HFFc6 (cell line): ENCODE measurements around the gene EMP2. TPM values are rescaled to one million over a fixed set of nuclear protein-coding genes. Genes with fewer than 3 reads are reported as not detected.

Source experiments
- DNase-seq: peaks from one replicate; pipeline ENCODE4 v3.0.0-alpha.2; 2018
- H3K27ac Mint-ChIP-seq: 2 replicates; pipeline ENCODE4 v1.8.0; 2020; ENCODE audit warnings: mild to moderate bottlenecking, mixed read lengths
- H3K27me3 Mint-ChIP-seq: 2 replicates; pipeline ENCODE4 v1.8.0; 2021; ENCODE audit warnings: mild to moderate bottlenecking, moderate library complexity, mixed read lengths; ENCODE audit not compliant: insufficient read depth
- H3K36me3 Mint-ChIP-seq: 2 replicates; pipeline ENCODE4 v1.8.0; 2021; ENCODE audit warnings: low read depth, mixed read lengths
- H3K4me1 Mint-ChIP-seq: 2 replicates; pipeline ENCODE4 v1.8.0; 2020; ENCODE audit warnings: low read depth, mixed read lengths
- H3K4me3 Mint-ChIP-seq: 2 replicates; pipeline ENCODE4 v1.8.0; 2020; ENCODE audit warnings: mild to moderate bottlenecking, moderate library complexity, mixed read lengths
- H3K9me3 Mint-ChIP-seq: 2 replicates; pipeline ENCODE4 v1.8.0; 2020; ENCODE audit warnings: mild to moderate bottlenecking, mixed read lengths
- CTCF ChIP-seq: fragments of 200-600 bp; sonication (generic); IDR thresholded peaks from 2 replicates; pipeline ENCODE4 v1.5.0; 2021; ENCODE audit warnings: antibody characterized with exemption, mild to moderate bottlenecking
- total RNA-seq, 6 experiments: library from RNA; stranded (reverse); fragmentation: NEBNext Ultra II Directional; extraction: Animal tissue kit (Norgen Biotek cat#: 25700); gene quantifications; 2 replicates in 1 of 6; 3 replicates in 5 of 6; pipeline ENCODE4 v1.2.3, GENCODE V29; 2021

The EMP2 gene
- total RNA-seq, 6 experiments from 2014 or later = 14.3 to 35.7 (median 29.7) TPM

DNA sequence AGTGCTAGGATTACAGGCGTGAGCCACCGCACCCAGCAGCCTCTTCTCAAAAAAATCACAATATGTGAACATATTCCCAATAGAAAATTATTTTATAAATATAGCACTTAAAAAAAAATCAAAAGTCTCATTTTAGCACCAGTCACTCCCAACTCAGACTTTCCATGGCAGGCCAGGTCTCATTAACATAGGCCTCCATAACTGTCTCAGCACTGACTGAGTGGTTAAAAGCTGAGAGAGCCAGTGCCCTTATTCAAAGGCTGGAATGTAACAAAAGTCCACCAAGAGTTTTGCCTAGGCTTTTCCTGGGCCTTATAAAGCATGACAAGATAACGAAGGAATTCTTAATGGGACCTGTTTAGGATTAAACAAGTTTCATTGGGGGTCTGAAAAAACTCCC is 79.8 kb downstream of the EMP2 start:
- Mint-ChIP-seq H3K27ac (no peak overlapping the region), H3K36me3 (no peaks in the 10 kb centered on the region), H3K9me3 (peaks cover under 1% of the 10 kb centered on the region; the same call in 1 of the 2 replicates), H3K4me3 (no peak overlapping the region), H3K4me1 (no peaks in the 10 kb centered on the region), H3K27me3 (no peaks in the 10 kb centered on the region)
- TF ChIP-seq CTCF = no peak
- DNase-seq = no peak

DNA sequence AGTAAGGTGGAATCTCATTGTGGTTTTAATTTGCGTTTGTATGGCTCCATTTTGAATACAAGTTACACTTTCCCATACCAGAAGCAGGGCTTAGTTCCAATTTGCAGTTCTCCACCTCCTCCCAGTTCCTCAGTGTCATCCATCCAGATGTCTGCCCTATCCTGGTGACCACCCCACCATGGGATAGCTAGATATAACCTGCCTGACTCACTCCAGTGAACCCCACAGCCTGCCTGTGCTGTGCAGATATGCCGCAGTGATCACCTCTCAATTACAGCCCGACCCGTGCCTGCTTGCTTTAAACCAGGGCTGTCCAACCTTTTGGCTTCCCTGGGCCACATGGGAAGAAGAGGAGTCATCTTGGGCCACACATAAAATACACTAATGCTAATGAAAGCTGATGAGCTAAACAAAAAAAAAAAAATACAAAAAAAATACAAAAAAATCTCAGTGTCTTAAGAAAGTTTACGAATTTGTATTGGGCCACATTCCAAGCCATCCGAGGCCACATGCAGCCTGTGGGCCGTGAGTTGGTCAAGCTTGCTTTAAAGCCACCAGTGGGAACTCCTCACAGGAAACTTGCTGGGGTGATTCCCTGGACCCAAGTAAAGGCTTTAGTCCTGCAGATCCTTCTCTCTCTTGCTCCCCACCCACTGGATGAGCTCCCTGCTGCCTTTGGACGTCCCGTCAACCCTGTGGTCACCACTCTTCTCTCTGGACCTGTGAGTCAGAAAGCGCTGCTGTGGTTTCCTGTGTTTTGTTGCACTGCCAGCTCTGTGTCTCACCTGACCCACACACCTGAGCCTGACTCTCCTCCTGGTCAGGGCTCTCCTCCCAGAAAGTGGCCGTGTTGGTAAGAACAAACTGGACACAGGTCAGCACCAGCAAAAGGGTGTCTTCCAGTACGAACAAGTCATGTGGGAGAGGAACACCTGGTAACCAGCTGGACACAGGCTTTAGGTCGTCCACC is 83.0 kb downstream of the EMP2 start:
- no peak for DNase-seq
- Mint-ChIP-seq H3K4me3 (no peak overlapping the region), H3K27ac (no peak overlapping the region), H3K27me3 (peaks cover 3% of the 10 kb centered on the region), H3K36me3 (0 out of 2 replicates have a peak, but pooled peaks cover 6% of the 10 kb centered on the region), H3K4me1 (no peaks in the 10 kb centered on the region), H3K9me3 (peaks cover 12% of the 10 kb centered on the region)
- no peak for TF ChIP-seq CTCF

GRCh38 chr16:10495031-10495345 is 85.4 kb downstream of the EMP2 start:
- no peak for TF ChIP-seq CTCF
- H3K9me3 Mint-ChIP-seq = peaks cover 12% of the 10 kb centered on the region
- no peak overlapping the region for H3K4me3 Mint-ChIP-seq
- DNase-seq = no peak
- H3K4me1 Mint-ChIP-seq = no peaks in the 10 kb centered on the region
- H3K27me3 Mint-ChIP-seq = peaks cover 3% of the 10 kb centered on the region
- H3K27ac Mint-ChIP-seq = no peak overlapping the region
- H3K36me3 Mint-ChIP-seq = 0 out of 2 replicates have a peak, but pooled peaks cover 6% of the 10 kb centered on the region

DNA sequence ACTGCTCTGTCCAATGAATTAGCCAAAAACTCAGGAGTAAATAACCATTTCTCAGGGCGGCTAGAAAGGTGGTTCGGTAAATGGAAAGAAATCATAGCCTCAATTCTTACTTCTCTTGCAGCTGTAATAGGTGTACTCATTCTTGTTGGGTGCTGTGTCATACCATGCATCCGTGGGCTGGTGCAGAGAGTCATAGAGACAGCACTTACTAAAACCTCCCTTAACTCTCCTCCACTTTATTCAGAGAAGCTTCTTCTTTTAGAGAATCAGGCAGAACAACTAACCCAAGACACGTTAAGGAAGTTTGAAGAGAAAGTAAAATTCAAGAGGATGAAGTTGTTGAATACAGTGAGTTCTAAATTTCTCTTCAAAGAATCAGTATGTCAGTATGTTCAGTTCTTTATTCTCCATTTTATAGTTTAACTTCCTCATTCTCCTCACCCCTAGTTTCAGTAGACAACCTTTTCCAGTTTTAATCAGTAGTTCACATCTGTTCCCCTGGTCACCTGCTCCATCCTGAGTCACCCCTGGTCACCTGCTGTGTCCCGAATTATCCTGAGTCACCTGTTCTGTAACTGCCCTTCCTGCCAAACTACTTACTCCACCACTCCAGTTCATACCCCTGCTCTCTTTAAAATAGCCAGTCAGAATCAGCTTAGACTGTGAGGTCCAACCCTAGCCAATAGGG is 85.9 kb downstream of the EMP2 start:
- no peak overlapping the region for H3K27ac Mint-ChIP-seq
- DNase-seq = no peak
- H3K9me3 Mint-ChIP-seq = peaks cover 12% of the 10 kb centered on the region
- no peak overlapping the region for H3K4me3 Mint-ChIP-seq
- H3K4me1 Mint-ChIP-seq = no peaks in the 10 kb centered on the region
- H3K27me3 Mint-ChIP-seq = peaks cover 3% of the 10 kb centered on the region
- no peak for TF ChIP-seq CTCF
- 0 out of 2 replicates have a peak, but pooled peaks cover 6% of the 10 kb centered on the region for H3K36me3 Mint-ChIP-seq

- no peak for DNase-seq
These were observed 87.1 kb downstream of the EMP2 start for GRCh38 chr16:10493276-10493675.

More at GRCh38 chr16:10493276-10493675, 87.1 kb downstream of the EMP2 start:
- H3K9me3 Mint-ChIP-seq = peaks cover 12% of the 10 kb centered on the region
- no peak overlapping the region for H3K27ac Mint-ChIP-seq
- H3K4me3 Mint-ChIP-seq = no peak overlapping the region
- TF ChIP-seq CTCF = no peak
- H3K4me1 Mint-ChIP-seq = no peaks in the 10 kb centered on the region
- H3K36me3 Mint-ChIP-seq = 0 out of 2 replicates have a peak, but pooled peaks cover 6% of the 10 kb centered on the region
- H3K27me3 Mint-ChIP-seq = peaks cover 3% of the 10 kb centered on the region
